ENCODE measurements around the gene MRPS33.

MRPS33 gene

DNA sequence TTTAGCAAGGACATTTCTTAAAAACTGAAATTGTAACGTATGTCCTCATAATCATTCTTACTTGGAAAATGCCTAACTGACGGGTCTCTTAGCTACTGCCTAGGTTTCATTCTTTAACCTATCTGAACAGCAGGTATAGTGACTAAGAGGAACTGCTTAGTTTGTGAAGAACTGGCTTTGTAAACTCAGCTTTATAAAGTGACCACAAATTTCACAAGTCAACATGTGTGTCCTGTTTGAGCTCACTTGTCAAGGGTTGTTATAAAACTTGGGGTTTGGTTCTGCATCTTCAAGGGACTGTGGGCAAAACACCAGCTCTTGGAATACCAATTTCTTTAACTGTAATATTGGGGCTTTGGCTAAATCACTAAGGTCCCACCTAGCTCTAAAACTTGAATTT, 32.2 kb downstream of the MRPS33 start:
- CTCF ChIA-PET = interaction anchor here (0.6 to 4.1 kb wide), 8 partner anchors 8 to 676 kb away, joined by 3 to 23 read pairs (median 3); partner anchors contain the start of gene ADCK2
- H3K9me3 ChIP-seq (ENCODE audit: control insufficient read depth, insufficient read depth, low read depth, low read length) = no peaks in the 10 kb centered on the region

DNA sequence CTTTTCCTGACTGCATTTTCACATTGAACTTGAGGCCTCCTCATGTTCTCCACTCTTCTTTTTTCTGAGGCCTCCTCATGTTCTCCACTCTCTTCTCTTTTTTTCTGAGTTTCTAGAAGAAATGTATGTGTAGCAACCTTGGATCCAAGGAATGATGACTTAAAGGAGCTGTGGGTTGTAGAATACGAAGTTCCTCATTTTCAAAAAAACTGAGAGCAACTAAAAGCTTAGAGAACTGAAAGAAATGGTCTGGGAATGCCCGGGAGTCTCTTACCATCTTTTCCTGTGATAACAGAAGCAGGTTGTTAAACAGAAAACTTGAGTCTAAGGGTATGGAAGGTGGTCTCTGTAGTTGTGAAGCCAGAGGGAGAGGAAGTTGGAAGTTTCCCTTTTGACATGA, 32.8 kb downstream of the MRPS33 start:
- H3K27ac ChIP-seq (ENCODE audit: extremely low read depth, low read depth, low read length) = no peak overlapping the region
- POLR2A ChIA-PET = no interaction called here
- CTCF ChIA-PET = interaction anchor here (0.6 to 4.1 kb wide), 6 partner anchors 170 to 675 kb away, joined by 3 to 23 read pairs (median 4); partner anchors contain the start of gene ADCK2
- no peaks in the 10 kb centered on the region for H3K4me1 ChIP-seq (ENCODE audit: control insufficient read depth, insufficient read depth, low read length)
- TF ChIP-seq GLI2 (tag by site-specific recombination; IDR thresholded peaks at IDR 0.05; ENCODE audit: borderline replicate concordance, low read depth) = no peak
- no peak for TF ChIP-seq SP7 (tag by site-specific recombination; IDR thresholded peaks at IDR 0.05)
- no peak for TF ChIP-seq ZNF600 (tag by site-specific recombination; IDR thresholded peaks at IDR 0.05)
- TF ChIP-seq, protein P1, sequence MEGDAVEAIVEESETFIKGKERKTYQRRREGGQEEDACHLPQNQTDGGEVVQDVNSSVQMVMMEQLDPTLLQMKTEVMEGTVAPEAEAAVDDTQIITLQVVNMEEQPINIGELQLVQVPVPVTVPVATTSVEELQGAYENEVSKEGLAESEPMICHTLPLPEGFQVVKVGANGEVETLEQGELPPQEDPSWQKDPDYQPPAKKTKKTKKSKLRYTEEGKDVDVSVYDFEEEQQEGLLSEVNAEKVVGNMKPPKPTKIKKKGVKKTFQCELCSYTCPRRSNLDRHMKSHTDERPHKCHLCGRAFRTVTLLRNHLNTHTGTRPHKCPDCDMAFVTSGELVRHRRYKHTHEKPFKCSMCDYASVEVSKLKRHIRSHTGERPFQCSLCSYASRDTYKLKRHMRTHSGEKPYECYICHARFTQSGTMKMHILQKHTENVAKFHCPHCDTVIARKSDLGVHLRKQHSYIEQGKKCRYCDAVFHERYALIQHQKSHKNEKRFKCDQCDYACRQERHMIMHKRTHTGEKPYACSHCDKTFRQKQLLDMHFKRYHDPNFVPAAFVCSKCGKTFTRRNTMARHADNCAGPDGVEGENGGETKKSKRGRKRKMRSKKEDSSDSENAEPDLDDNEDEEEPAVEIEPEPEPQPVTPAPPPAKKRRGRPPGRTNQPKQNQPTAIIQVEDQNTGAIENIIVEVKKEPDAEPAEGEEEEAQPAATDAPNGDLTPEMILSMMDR (tag by site-specific recombination; IDR thresholded peaks at IDR 0.05) = no peak
- no peak for TF ChIP-seq SCRT2 (tag by site-specific recombination; IDR thresholded peaks at IDR 0.05)
- no peak for TF ChIP-seq BCL11B (tag by site-specific recombination; IDR thresholded peaks at IDR 0.05; ENCODE audit: low read depth)
- H3K4me3 ChIP-seq (ENCODE audit: low read depth, low read length) = no peak overlapping the region
- H3K9me3 ChIP-seq (ENCODE audit: control insufficient read depth, insufficient read depth, low read depth, low read length) = no peaks in the 10 kb centered on the region
- no peaks in the 10 kb centered on the region for H3K36me3 ChIP-seq (ENCODE audit: control insufficient read depth in 2 of 2, insufficient read depth in 1 of 2, low read length in 2 of 2)

More for the DNA sequence above, 32.2 kb downstream of the MRPS33 start:
- Histone ChIP-seq H3K4me3 (ENCODE audit: low read depth, low read length) (no peak overlapping the region), H3K36me3 (ENCODE audit: control insufficient read depth in 2 of 2, insufficient read depth in 1 of 2, low read length in 2 of 2) (no peaks in the 10 kb centered on the region), H3K4me1 (ENCODE audit: control insufficient read depth, insufficient read depth, low read length) (no peaks in the 10 kb centered on the region), H3K27ac (ENCODE audit: extremely low read depth, low read depth, low read length) (no peak overlapping the region)
- POLR2A ChIA-PET = no interaction called here
- no peak for TF ChIP-seq EGR2 (tag by site-specific recombination; IDR thresholded peaks at IDR 0.05; ENCODE audit: low read depth)
- TF ChIP-seq ZNF658 (tag by site-specific recombination; IDR thresholded peaks at IDR 0.05) = no peak
- TF ChIP-seq, protein P2, sequence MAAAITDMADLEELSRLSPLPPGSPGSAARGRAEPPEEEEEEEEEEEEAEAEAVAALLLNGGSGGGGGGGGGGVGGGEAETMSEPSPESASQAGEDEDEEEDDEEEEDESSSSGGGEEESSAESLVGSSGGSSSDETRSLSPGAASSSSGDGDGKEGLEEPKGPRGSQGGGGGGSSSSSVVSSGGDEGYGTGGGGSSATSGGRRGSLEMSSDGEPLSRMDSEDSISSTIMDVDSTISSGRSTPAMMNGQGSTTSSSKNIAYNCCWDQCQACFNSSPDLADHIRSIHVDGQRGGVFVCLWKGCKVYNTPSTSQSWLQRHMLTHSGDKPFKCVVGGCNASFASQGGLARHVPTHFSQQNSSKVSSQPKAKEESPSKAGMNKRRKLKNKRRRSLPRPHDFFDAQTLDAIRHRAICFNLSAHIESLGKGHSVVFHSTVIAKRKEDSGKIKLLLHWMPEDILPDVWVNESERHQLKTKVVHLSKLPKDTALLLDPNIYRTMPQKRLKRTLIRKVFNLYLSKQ (tag by site-specific recombination; IDR thresholded peaks at IDR 0.05; ENCODE audit: borderline replicate concordance) = no peak
- TF ChIP-seq ZNF423 (tag by site-specific recombination; IDR thresholded peaks at IDR 0.05) = no peak
- TF ChIP-seq, protein P3, sequence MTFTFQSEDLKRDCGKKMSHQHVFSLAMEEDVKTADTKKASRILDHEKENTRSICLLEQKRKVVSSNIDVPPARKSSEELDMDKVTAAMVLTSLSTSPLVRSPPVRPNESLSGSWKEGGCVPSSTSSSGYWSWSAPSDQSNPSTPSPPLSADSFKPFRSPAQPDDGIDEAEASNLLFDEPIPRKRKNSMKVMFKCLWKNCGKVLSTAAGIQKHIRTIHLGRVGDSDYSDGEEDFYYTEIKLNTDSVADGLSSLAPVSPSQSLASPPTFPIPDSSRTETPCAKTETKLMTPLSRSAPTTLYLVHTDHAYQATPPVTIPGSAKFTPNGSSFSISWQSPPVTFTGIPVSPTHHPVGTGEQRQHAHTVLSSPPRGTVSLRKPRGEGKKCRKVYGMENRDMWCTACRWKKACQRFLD (tag by site-specific recombination; IDR thresholded peaks at IDR 0.05) = no peak
- no peak for TF ChIP-seq ZNF530 (tag by site-specific recombination; IDR thresholded peaks at IDR 0.05; ENCODE audit: low read depth)
- TF ChIP-seq ZNF311 (tag by site-specific recombination; IDR thresholded peaks at IDR 0.05; ENCODE audit: borderline replicate concordance) = no peak
- no peak for TF ChIP-seq PRDM1 (tag by site-specific recombination; IDR thresholded peaks at IDR 0.05)
- no peak for TF ChIP-seq ZNF23 (tag by site-specific recombination; IDR thresholded peaks at IDR 0.05; ENCODE audit: borderline replicate concordance)
- TF ChIP-seq ZFP3 (tag by site-specific recombination; IDR thresholded peaks at IDR 0.05; ENCODE audit: low read depth) = no peak
- no peak for TF ChIP-seq ZNF747 (tag by site-specific recombination; IDR thresholded peaks at IDR 0.05)
- TF ChIP-seq, protein P4, sequence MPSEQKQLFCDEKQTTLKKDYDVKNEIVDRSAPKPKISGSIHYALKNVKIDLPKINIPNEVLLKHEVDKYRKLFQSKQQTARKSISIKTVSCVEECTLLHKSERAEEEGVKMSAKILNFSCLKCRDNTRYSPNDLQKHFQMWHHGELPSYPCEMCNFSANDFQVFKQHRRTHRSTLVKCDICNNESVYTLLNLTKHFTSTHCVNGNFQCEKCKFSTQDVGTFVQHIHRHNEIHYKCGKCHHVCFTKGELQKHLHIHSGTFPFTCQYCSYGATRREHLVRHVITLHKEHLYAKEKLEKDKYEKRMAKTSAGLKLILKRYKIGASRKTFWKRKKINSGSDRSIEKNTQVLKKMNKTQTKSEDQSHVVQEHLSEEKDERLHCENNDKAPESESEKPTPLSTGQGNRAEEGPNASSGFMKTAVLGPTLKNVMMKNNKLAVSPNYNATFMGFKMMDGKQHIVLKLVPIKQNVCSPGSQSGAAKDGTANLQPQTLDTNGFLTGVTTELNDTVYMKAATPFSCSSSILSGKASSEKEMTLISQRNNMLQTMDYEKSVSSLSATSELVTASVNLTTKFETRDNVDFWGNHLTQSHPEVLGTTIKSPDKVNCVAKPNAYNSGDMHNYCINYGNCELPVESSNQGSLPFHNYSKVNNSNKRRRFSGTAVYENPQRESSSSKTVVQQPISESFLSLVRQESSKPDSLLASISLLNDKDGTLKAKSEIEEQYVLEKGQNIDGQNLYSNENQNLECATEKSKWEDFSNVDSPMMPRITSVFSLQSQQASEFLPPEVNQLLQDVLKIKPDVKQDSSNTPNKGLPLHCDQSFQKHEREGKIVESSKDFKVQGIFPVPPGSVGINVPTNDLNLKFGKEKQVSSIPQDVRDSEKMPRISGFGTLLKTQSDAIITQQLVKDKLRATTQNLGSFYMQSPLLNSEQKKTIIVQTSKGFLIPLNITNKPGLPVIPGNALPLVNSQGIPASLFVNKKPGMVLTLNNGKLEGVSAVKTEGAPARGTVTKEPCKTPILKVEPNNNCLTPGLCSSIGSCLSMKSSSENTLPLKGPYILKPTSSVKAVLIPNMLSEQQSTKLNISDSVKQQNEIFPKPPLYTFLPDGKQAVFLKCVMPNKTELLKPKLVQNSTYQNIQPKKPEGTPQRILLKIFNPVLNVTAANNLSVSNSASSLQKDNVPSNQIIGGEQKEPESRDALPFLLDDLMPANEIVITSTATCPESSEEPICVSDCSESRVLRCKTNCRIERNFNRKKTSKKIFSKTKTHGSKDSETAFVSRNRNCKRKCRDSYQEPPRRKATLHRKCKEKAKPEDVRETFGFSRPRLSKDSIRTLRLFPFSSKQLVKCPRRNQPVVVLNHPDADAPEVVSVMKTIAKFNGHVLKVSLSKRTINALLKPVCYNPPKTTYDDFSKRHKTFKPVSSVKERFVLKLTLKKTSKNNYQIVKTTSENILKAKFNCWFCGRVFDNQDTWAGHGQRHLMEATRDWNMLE (tag by site-specific recombination; conservative IDR thresholded peaks at IDR 0.05; ENCODE audit: low read depth) = no peak
- TF ChIP-seq MEIS1 (CRISPR knock-in tag; IDR thresholded peaks at IDR 0.05; ENCODE audit: borderline replicate concordance) = no peak
- no peak for TF ChIP-seq ZNF677 (tag by site-specific recombination; IDR thresholded peaks at IDR 0.05)
- TF ChIP-seq OSR2 (tag by site-specific recombination; IDR thresholded peaks at IDR 0.05) = no peak
- no peak for TF ChIP-seq ZBTB48 (tag by site-specific recombination; IDR thresholded peaks at IDR 0.05)
